Loucy (cell line): Measurements from ENCODE around the gene SPOCK1.
"Not testable (repeated sequence)": the region's sequence is repeated elsewhere in the genome, so short reads cannot be mapped to it uniquely, and the experiment has no call there.

Experiments
- EZH2phosphoT487 ChIP-seq: fragments of 200-600 bp; IDR thresholded peaks from 2 replicates; pipeline ENCODE4 v1.6.1; 2018; ENCODE audit warnings: antibody characterized with exemption, mild to moderate bottlenecking, moderate library complexity, borderline replicate concordance
- TF ChIP-seq, protein P1 (sequence below): fragments of 200-600 bp; sonication (generic); conservative IDR thresholded peaks from 2 replicates; pipeline ENCODE4 v1.5.1; 2014; ENCODE audit warnings: mild to moderate bottlenecking, antibody characterized with exemption, low read length

DNA sequence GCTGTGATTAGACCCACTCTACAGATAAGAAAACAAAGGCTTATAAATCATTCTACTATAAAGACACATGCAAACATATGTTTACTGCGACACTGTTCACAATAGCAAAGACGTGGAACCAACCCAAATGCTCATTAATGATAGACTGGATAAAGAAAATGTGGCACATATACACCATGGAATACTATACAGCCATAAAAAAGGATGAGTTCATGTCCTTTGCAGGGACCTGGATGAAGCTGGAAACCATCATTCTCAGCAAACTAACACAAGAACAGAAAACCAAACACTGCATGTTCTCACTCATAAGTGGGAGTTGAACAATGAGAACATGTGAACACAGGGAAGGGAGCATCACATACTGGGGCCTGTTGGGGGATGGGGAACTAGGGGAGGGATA lies 240.0 kb downstream of the SPOCK1 start:
- TF ChIP-seq, protein P1, sequence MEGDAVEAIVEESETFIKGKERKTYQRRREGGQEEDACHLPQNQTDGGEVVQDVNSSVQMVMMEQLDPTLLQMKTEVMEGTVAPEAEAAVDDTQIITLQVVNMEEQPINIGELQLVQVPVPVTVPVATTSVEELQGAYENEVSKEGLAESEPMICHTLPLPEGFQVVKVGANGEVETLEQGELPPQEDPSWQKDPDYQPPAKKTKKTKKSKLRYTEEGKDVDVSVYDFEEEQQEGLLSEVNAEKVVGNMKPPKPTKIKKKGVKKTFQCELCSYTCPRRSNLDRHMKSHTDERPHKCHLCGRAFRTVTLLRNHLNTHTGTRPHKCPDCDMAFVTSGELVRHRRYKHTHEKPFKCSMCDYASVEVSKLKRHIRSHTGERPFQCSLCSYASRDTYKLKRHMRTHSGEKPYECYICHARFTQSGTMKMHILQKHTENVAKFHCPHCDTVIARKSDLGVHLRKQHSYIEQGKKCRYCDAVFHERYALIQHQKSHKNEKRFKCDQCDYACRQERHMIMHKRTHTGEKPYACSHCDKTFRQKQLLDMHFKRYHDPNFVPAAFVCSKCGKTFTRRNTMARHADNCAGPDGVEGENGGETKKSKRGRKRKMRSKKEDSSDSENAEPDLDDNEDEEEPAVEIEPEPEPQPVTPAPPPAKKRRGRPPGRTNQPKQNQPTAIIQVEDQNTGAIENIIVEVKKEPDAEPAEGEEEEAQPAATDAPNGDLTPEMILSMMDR: not testable (repeated sequence)
- TF ChIP-seq EZH2phosphoT487: not testable (repeated sequence)
